Measurements from ENCODE around the gene GP1BB. TPM values are rescaled to one million over a fixed set of nuclear protein-coding genes. Genes with fewer than 3 reads are reported as not detected.
"Not testable (repeated sequence)": the region's sequence is repeated elsewhere in the genome, so short reads cannot be mapped to it uniquely, and the experiment has no call there.

GP1BB gene
- total and polyA plus RNA-seq, 2 donors (not counting 3 experiments of a cell fraction or from before 2014, with no cell fraction given): 1.7 to 6.2 TPM

GRCh38 chr22:19675428-19675827 is 47.9 kb upstream of the GP1BB start:
- Histone ChIP-seq H3K4me3 (replicated peaks in 1 of 3; ENCODE audit: insufficient read depth in 1 of 3, low read depth in 1 of 3, low read length in 3 of 3) (no peak overlapping the region), H3K9me3 (replicated peaks; ENCODE audit: control insufficient read depth, insufficient read depth, low read length) (no peaks in the 10 kb centered on the region), H4K20me1 (replicated peaks; ENCODE audit: control insufficient read depth, extremely low read depth, insufficient read depth, low read length) (no peaks in the 10 kb centered on the region), H3K4me1 (ENCODE audit: control insufficient read depth, extremely low read depth, insufficient read depth, low read length) (no peaks in the 10 kb centered on the region), H3K79me2 (ENCODE audit: control insufficient read depth, insufficient read depth, low read length) (no peaks in the 10 kb centered on the region), H2AFZ (ENCODE audit: low read depth, low read length) (no peak overlapping the region), H3K27ac (ENCODE audit: insufficient read depth, low read depth, low read length) (no peak overlapping the region), H3K27me3 (ENCODE audit: control insufficient read depth in 2 of 2, insufficient read depth in 2 of 2, low read length in 2 of 2) (peaks cover 2 to 7% of the 10 kb centered on the region in 2 experiments), H3K9ac (replicated peaks; ENCODE audit: extremely low read depth, insufficient read depth, low read length) (no peak overlapping the region), H3K9me1 (replicated peaks; ENCODE audit: control insufficient read depth, extremely low read depth, insufficient read depth, low read length) (no peaks in the 10 kb centered on the region), H3K4me2 (ENCODE audit: insufficient read depth, low read length) (no peak overlapping the region), H3K36me3 (ENCODE audit: control insufficient read depth in 2 of 2, extremely low read depth in 1 of 2, insufficient read depth in 2 of 2, low read length in 2 of 2) (no peaks in the 10 kb centered on the region)
- no peak for DNase-seq (ENCODE audit: low read depth, low spot score)
- intact Hi-C loops (cut with micrococcal nuclease) (no loop called here), dilution Hi-C loops (cut with MboI; ENCODE audit: extremely low pct_ligation_motif_present, low sequenced_read_pairs) (no loop called here)
- no TSS peak for BruUV-seq (replicated peaks)
- ChIA-PET CTCF (interaction anchor here (0.9 to 1.4 kb wide), 5 partner anchors 11 to 235 kb away, joined by 3 to 4 read pairs (median 4); no protein-coding TSS in a partner anchor), POLR2A (no interaction called here)
- TF ChIP-seq FOS (IDR thresholded peaks at IDR 0.05; ENCODE audit: borderline replicate concordance, insufficient read depth, low read length) (no peak), JUN (IDR thresholded peaks at IDR 0.05; ENCODE audit: borderline replicate concordance, insufficient read depth, insufficient read length, low read depth) (no peak), POLR2A (IDR thresholded peaks at IDR 0.05; ENCODE audit: low read depth, low read length) (no peak), MAX (IDR thresholded peaks at IDR 0.05; ENCODE audit: insufficient read depth, insufficient read length) (no peak), GATA2 (IDR thresholded peaks at IDR 0.05; ENCODE audit: insufficient read depth, insufficient read length, low read depth, low read length) (no peak), MYC (IDR thresholded peaks at IDR 0.05; ENCODE audit: low read depth, low read length) (no peak), CTCF (IDR thresholded peaks at IDR 0.05; ENCODE audit: extremely low read depth in 1 of 2, insufficient read depth in 1 of 2, low read depth in 1 of 2, low read length in 2 of 2) (no peak), EZH2 (IDR thresholded peaks at IDR 0.05; ENCODE audit: borderline replicate concordance, low read depth, low read length, severe bottlenecking) (no peak), POLR2AphosphoS5 (IDR thresholded peaks at IDR 0.05; ENCODE audit: insufficient read depth, low read depth, low read length) (no peak)
- FAIRE-seq: no peak

- CTCF ChIA-PET: interaction anchor here (0.9 to 1.4 kb wide), 5 partner anchors 12 to 234 kb away, joined by 3 to 4 read pairs (median 4); no protein-coding TSS in a partner anchor
- H3K9ac ChIP-seq (replicated peaks; ENCODE audit: extremely low read depth, insufficient read depth, low read length); H3K36me3 ChIP-seq (ENCODE audit: control insufficient read depth in 2 of 2, extremely low read depth in 1 of 2, insufficient read depth in 2 of 2, low read length in 2 of 2); H3K9me3 ChIP-seq (replicated peaks; ENCODE audit: control insufficient read depth, insufficient read depth, low read length); DNase-seq (ENCODE audit: low read depth, low spot score); POLR2A ChIA-PET; H3K4me3 ChIP-seq (replicated peaks in 1 of 3; ENCODE audit: insufficient read depth in 1 of 3, low read depth in 1 of 3, low read length in 3 of 3); intact Hi-C loops (cut with micrococcal nuclease); dilution Hi-C loops (cut with MboI; ENCODE audit: extremely low pct_ligation_motif_present, low sequenced_read_pairs); BruUV-seq (replicated peaks); H2AFZ ChIP-seq (ENCODE audit: low read depth, low read length); H3K27ac ChIP-seq (ENCODE audit: insufficient read depth, low read depth, low read length); H3K79me2 ChIP-seq (ENCODE audit: control insufficient read depth, insufficient read depth, low read length); H3K4me2 ChIP-seq (ENCODE audit: insufficient read depth, low read length); H3K4me1 ChIP-seq (ENCODE audit: control insufficient read depth, extremely low read depth, insufficient read depth, low read length); H4K20me1 ChIP-seq (replicated peaks; ENCODE audit: control insufficient read depth, extremely low read depth, insufficient read depth, low read length); H3K9me1 ChIP-seq (replicated peaks; ENCODE audit: control insufficient read depth, extremely low read depth, insufficient read depth, low read length); FAIRE-seq: not testable (repeated sequence)
- peaks cover 2 to 11% of the 10 kb centered on the region in 2 experiments for H3K27me3 ChIP-seq (ENCODE audit: control insufficient read depth in 2 of 2, insufficient read depth in 2 of 2, low read length in 2 of 2)
These were observed 46.9 kb upstream of the GP1BB start for GRCh38 chr22:19676437-19676836.

All from endothelial cell of umbilical vein (primary cell).